IPS-20b (cell line): ENCODE results near the gene FAM43B.

Source experiments
- H3K27ac ChIP-seq: one replicate; pipeline ENCODE4 v1.5.1; 2013; ENCODE audit warnings: low read length
- H3K27me3 ChIP-seq: 2 replicates; pipeline ENCODE4 v1.6.1; 2013; ENCODE audit warnings: mild to moderate bottlenecking, low read length, inconsistent platforms; ENCODE audit not compliant: insufficient read depth
- H3K36me3 ChIP-seq: 2 replicates; pipeline ENCODE4 v1.6.1; 2013; ENCODE audit warnings: low read depth, mild to moderate bottlenecking, inconsistent platforms, low read length, moderate library complexity; ENCODE audit not compliant: insufficient read depth
- H3K4me1 ChIP-seq: 2 replicates; pipeline ENCODE4 v1.6.1; 2013; ENCODE audit warnings: mild to moderate bottlenecking, control low read depth, inconsistent platforms, low read length, moderate library complexity; ENCODE audit not compliant: insufficient read depth
- H3K4me3 ChIP-seq: 2 replicates; pipeline ENCODE4 v1.5.1; 2013; ENCODE audit warnings: mild to moderate bottlenecking, low read length, inconsistent platforms
- H3K9ac ChIP-seq: 2 replicates; pipeline ENCODE4 v1.6.1; 2013; ENCODE audit warnings: low read depth, mild to moderate bottlenecking, inconsistent platforms, low read length, moderate library complexity
- H3K9me3 ChIP-seq: 2 replicates; pipeline ENCODE4 v1.6.1; 2013; ENCODE audit warnings: mild to moderate bottlenecking, low read depth, low read length, inconsistent platforms; ENCODE audit not compliant: insufficient read depth

The FAM43B gene

GRCh38 chr1:20584890-20585289 is 32.5 kb downstream of the FAM43B start:
- H3K27me3 ChIP-seq: 0 out of 2 replicates have a peak, but pooled peaks cover under 1% of the 10 kb centered on the region
- H3K9ac ChIP-seq: no peak overlapping the region
- H3K36me3 ChIP-seq: no peaks in the 10 kb centered on the region
- H3K27ac ChIP-seq: no peak overlapping the region
- peaks cover 8% of the 10 kb centered on the region for H3K4me1 ChIP-seq
- H3K9me3 ChIP-seq: no peaks in the 10 kb centered on the region
- no peak overlapping the region for H3K4me3 ChIP-seq

DNA sequence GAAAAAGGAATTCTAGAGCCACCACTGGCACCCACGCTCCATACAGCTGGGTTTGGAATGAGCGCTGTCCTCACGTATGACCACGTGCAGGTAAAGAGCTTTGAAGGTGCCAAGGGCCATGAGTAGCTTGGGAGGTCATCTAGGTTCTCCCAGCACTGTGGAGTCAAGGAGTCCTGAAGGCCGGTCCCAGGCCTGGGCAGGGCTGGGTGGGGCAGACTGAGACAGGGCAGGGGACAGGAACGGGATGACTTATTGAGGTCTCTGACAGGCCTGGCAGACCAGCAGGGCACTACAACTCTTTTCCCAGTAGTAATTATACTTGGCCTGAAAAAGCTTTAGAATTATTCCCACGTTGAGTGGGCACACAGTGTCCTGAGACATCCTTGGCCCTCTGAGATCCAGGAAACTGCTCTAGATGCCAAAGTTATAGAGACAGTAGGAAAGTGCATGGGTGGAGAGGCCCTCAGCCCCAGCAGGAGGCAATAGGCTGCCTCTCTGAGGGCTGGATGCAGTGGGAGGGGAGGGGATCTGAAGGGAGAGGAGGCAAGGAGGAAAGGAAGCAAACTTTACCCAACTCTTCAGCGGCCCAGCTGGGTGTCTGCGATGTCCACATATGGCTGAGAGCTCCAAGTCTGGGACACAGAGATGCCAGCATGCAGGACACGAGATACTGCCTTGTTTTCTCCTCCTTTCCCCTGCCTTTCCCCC is 34.7 kb downstream of the FAM43B start:
- no peaks in the 10 kb centered on the region for H3K36me3 ChIP-seq
- no peak overlapping the region for H3K9ac ChIP-seq
- no peak overlapping the region for H3K4me3 ChIP-seq
- no peaks in the 10 kb centered on the region for H3K9me3 ChIP-seq
- peaks cover 14% of the 10 kb centered on the region for H3K4me1 ChIP-seq
- no peak overlapping the region for H3K27ac ChIP-seq
- 0 out of 2 replicates have a peak, but pooled peaks cover 9% of the 10 kb centered on the region for H3K27me3 ChIP-seq

GRCh38 chr1:20587661-20588053 is 35.3 kb downstream of the FAM43B start:
- H3K4me3 ChIP-seq: no peak overlapping the region
- 0 out of 2 replicates have a peak, but pooled peaks cover 9% of the 10 kb centered on the region for H3K27me3 ChIP-seq
- no peak overlapping the region for H3K9ac ChIP-seq
- no peaks in the 10 kb centered on the region for H3K36me3 ChIP-seq
- H3K4me1 ChIP-seq: peaks cover 14% of the 10 kb centered on the region
- no peaks in the 10 kb centered on the region for H3K9me3 ChIP-seq
- no peak overlapping the region for H3K27ac ChIP-seq

DNA sequence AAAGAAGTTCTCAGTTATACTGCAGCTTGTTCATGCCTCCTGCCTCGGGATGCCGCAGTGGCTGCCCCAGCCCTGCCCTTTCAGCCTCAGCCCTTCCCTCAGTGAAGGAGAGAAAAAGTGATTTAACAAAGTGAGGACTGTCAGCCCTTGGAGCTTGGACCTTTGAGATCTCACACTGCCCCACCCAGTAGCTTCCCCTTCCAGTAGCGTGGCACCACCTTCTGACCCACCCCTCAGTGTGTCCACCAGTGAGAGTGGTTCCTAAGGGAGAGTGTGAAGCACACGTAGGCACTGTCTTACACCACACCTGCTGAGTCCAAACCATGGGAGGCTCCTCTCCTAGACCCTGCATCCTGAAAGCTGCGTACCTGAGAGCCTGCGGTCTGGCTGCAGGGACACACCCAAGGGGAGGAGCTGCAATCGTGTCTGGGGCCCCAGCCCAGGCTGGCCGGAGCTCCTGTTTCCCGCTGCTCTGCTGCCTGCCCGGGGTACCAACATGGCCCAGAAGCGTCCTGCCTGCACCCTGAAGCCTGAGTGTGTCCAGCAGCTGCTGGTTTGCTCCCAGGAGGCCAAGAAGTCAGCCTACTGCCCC is 36.4 kb downstream of the FAM43B start, which contains the start of gene CDA:
TSS of gene CDA (plus strand) at position 464 of the 592 bp plus-strand sequence. CDS start at position 497, 33 bp downstream.
- H3K4me1 ChIP-seq: peaks cover 14% of the 10 kb centered on the region
- H3K27ac ChIP-seq: no peak within 1 kb of the TSS
- H3K4me3 ChIP-seq: peak within 1 kb of the TSS; percentile 32
- H3K36me3 ChIP-seq: no peaks in the 10 kb centered on the region
- no peak within 1 kb of the TSS for H3K9ac ChIP-seq
- 0 out of 2 replicates have a peak, but pooled peaks cover 9% of the 10 kb centered on the region for H3K27me3 ChIP-seq
- no peaks in the 10 kb centered on the region for H3K9me3 ChIP-seq

- H3K27ac ChIP-seq: no peak overlapping the region
- H3K27me3 ChIP-seq: 0 out of 2 replicates have a peak, but pooled peaks cover 9% of the 10 kb centered on the region
- peak overlapping the region; percentile 32 for H3K4me3 ChIP-seq
- H3K9me3 ChIP-seq: no peaks in the 10 kb centered on the region
- peaks cover 14% of the 10 kb centered on the region for H3K4me1 ChIP-seq
- no peak overlapping the region; the same call in 1 of the 2 replicates for H3K9ac ChIP-seq
- no peaks in the 10 kb centered on the region for H3K36me3 ChIP-seq
These were observed 37.2 kb downstream of the FAM43B start for GRCh38 chr1:20589331-20590278.

- no peak overlapping the region; the same call in 1 of the 2 replicates for H3K9ac ChIP-seq
- 0 out of 2 replicates have a peak, but pooled peaks cover 9% of the 10 kb centered on the region for H3K27me3 ChIP-seq
- H3K4me1 ChIP-seq: peaks cover 14% of the 10 kb centered on the region
- no peaks in the 10 kb centered on the region for H3K36me3 ChIP-seq
- no peaks in the 10 kb centered on the region for H3K9me3 ChIP-seq
- peak overlapping the region; percentile 32; the same call in 1 of the 2 replicates for H3K4me3 ChIP-seq
- H3K27ac ChIP-seq: no peak overlapping the region
These were observed 38.0 kb downstream of the FAM43B start for GRCh38 chr1:20590306-20590777.

DNA sequence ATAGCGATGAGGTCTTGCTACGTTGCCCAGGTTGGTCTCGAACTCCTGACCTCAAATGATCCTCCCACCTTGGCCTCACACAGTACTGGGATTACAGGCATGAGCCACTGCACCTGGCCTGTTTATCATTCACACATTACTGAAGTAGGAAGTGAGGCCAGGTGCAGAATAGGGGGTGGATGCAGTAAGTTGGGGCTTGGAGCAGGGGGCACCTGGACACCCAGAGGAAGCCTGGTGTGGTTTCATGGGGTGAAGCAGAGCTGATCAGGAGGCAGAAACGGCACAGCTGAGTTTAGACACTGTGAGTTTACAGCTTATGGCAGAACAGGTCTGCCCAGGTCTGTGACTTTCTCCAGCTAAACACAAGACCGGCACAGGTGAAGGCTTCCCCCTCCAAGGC is 41.4 kb downstream of the FAM43B start:
- no peak overlapping the region for H3K27ac ChIP-seq
- H3K9me3 ChIP-seq: no peaks in the 10 kb centered on the region
- H3K4me3 ChIP-seq: no peak overlapping the region
- peaks cover 14% of the 10 kb centered on the region for H3K4me1 ChIP-seq
- H3K27me3 ChIP-seq: 0 out of 2 replicates have a peak, but pooled peaks cover 9% of the 10 kb centered on the region
- no peaks in the 10 kb centered on the region for H3K36me3 ChIP-seq
- no peak overlapping the region for H3K9ac ChIP-seq

GRCh38 chr1:20594746-20595145 is 42.4 kb downstream of the FAM43B start:
- Histone ChIP-seq H3K36me3 (no peaks in the 10 kb centered on the region), H3K4me3 (no peak overlapping the region), H3K9ac (no peak overlapping the region), H3K9me3 (no peaks in the 10 kb centered on the region), H3K27ac (no peak overlapping the region), H3K27me3 (0 out of 2 replicates have a peak, but pooled peaks cover 9% of the 10 kb centered on the region), H3K4me1 (peaks cover 8% of the 10 kb centered on the region)

DNA sequence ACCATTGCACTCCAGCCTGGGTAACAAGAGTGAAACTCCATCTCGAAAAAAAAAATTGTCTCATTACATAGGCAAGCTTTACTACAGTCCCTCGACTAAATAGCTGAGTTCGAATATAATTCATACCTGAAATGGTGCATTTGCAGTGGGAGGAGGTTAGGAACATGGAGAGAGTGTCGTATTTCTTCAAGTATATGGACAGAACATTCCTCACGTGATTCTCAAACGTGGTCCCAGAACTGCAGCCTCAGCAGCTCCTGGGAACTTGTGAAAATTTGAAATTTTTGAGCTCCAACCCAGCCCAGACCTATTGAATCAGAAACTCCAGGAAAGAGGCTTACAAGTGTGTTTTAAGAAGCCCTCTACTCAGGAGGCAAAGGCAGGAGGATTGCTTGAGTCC is 43.7 kb downstream of the FAM43B start:
- H3K9ac ChIP-seq: no peak overlapping the region
- H3K27ac ChIP-seq: no peak overlapping the region
- H3K4me1 ChIP-seq: no peaks in the 10 kb centered on the region
- H3K27me3 ChIP-seq: no peaks in the 10 kb centered on the region
- H3K36me3 ChIP-seq: no peaks in the 10 kb centered on the region
- H3K9me3 ChIP-seq: no peaks in the 10 kb centered on the region
- H3K4me3 ChIP-seq: no peak overlapping the region

- no peaks in the 10 kb centered on the region for H3K36me3 ChIP-seq
- H3K27me3 ChIP-seq: no peaks in the 10 kb centered on the region
- H3K4me1 ChIP-seq: no peaks in the 10 kb centered on the region
- no peaks in the 10 kb centered on the region for H3K9me3 ChIP-seq
- H3K9ac ChIP-seq: no peak overlapping the region
- H3K4me3 ChIP-seq: no peak overlapping the region
- H3K27ac ChIP-seq: no peak overlapping the region
These were observed 45.3 kb downstream of the FAM43B start for GRCh38 chr1:20597650-20598049.

GRCh38 chr1:20600156-20600555 is 47.8 kb downstream of the FAM43B start:
- Histone ChIP-seq H3K9ac (no peak overlapping the region), H3K36me3 (no peaks in the 10 kb centered on the region), H3K9me3 (peaks cover 4% of the 10 kb centered on the region; the same call in 1 of the 2 replicates), H3K27me3 (no peaks in the 10 kb centered on the region), H3K27ac (no peak overlapping the region), H3K4me3 (no peak overlapping the region), H3K4me1 (no peaks in the 10 kb centered on the region)
